Measurements from ENCODE around the gene NEK1.

DNA sequence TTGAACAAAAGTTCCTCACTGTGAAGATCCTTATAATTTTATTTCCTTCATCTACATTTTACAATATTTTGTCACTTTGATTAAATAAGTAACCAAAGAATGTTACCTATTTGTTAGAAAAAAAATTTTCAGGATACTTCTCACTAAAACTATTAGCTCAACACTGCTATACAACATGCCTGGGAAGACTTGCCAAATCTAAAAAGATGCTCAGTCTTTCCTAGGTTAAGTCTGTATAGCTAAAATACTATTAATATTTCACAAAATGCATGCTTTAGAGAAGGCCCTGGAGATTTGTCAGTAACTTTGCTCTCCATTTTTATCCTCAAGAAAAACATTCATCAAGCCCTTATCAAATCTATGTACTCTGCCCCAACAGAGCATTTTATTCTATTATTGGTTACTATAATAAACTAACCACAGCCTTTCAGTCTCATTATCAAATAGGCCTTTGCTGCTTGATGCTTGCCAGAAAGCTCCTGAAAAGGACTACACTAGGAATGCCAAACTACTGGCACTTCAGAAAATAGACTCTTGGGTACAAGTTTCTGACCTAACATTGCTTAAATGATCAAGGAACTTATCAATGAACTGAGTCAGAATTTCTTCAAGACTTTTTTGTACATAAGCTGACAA lies 17.7 kb downstream of the NEK1 start:
- TF ChIP-seq, protein P1, sequence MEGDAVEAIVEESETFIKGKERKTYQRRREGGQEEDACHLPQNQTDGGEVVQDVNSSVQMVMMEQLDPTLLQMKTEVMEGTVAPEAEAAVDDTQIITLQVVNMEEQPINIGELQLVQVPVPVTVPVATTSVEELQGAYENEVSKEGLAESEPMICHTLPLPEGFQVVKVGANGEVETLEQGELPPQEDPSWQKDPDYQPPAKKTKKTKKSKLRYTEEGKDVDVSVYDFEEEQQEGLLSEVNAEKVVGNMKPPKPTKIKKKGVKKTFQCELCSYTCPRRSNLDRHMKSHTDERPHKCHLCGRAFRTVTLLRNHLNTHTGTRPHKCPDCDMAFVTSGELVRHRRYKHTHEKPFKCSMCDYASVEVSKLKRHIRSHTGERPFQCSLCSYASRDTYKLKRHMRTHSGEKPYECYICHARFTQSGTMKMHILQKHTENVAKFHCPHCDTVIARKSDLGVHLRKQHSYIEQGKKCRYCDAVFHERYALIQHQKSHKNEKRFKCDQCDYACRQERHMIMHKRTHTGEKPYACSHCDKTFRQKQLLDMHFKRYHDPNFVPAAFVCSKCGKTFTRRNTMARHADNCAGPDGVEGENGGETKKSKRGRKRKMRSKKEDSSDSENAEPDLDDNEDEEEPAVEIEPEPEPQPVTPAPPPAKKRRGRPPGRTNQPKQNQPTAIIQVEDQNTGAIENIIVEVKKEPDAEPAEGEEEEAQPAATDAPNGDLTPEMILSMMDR (conservative IDR thresholded peaks at IDR 0.05; ENCODE audit: low read depth, low read length) = no peak
- TF ChIP-seq BHLHE40 (IDR thresholded peaks at IDR 0.05; ENCODE audit: low read depth, low read length) (no peak), POLR2A (IDR thresholded peaks at IDR 0.05; ENCODE audit: low read depth, low read length) (no peak), SMC3 (IDR thresholded peaks at IDR 0.05; ENCODE audit: low read depth, low read length) (no peak), CEBPB (IDR thresholded peaks at IDR 0.05; ENCODE audit: low read depth, low read length) (no peak), RAD21 (IDR thresholded peaks at IDR 0.05; ENCODE audit: low read length) (no peak), MAZ (IDR thresholded peaks at IDR 0.05; ENCODE audit: borderline replicate concordance, low read depth, low read length) (no peak), RCOR1 (IDR thresholded peaks at IDR 0.05; ENCODE audit: insufficient replicate concordance, low read length) (no peak), FOS (IDR thresholded peaks at IDR 0.05; ENCODE audit: low read depth, low read length) (no peak), RFX5 (IDR thresholded peaks at IDR 0.05; ENCODE audit: low read depth, low read length) (no peak), CHD1 (IDR thresholded peaks at IDR 0.05; ENCODE audit: low read depth, low read length) (no peak)
- TF ChIP-seq, protein P2, sequence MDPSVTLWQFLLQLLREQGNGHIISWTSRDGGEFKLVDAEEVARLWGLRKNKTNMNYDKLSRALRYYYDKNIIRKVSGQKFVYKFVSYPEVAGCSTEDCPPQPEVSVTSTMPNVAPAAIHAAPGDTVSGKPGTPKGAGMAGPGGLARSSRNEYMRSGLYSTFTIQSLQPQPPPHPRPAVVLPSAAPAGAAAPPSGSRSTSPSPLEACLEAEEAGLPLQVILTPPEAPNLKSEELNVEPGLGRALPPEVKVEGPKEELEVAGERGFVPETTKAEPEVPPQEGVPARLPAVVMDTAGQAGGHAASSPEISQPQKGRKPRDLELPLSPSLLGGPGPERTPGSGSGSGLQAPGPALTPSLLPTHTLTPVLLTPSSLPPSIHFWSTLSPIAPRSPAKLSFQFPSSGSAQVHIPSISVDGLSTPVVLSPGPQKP (IDR thresholded peaks at IDR 0.05; ENCODE audit: borderline replicate concordance, low read depth, low read length) = no peak
- TF ChIP-seq, protein P3, sequence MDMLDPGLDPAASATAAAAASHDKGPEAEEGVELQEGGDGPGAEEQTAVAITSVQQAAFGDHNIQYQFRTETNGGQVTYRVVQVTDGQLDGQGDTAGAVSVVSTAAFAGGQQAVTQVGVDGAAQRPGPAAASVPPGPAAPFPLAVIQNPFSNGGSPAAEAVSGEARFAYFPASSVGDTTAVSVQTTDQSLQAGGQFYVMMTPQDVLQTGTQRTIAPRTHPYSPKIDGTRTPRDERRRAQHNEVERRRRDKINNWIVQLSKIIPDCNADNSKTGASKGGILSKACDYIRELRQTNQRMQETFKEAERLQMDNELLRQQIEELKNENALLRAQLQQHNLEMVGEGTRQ (IDR thresholded peaks at IDR 0.05; ENCODE audit: low read depth, low read length) = no peak

Data from IMR-90 (cell line).